ENCODE data around the gene DCLK1.
"Not testable (repeated sequence)": the region's sequence is repeated elsewhere in the genome, so short reads cannot be mapped to it uniquely, and the experiment has no call there.

The DCLK1 gene

DNA sequence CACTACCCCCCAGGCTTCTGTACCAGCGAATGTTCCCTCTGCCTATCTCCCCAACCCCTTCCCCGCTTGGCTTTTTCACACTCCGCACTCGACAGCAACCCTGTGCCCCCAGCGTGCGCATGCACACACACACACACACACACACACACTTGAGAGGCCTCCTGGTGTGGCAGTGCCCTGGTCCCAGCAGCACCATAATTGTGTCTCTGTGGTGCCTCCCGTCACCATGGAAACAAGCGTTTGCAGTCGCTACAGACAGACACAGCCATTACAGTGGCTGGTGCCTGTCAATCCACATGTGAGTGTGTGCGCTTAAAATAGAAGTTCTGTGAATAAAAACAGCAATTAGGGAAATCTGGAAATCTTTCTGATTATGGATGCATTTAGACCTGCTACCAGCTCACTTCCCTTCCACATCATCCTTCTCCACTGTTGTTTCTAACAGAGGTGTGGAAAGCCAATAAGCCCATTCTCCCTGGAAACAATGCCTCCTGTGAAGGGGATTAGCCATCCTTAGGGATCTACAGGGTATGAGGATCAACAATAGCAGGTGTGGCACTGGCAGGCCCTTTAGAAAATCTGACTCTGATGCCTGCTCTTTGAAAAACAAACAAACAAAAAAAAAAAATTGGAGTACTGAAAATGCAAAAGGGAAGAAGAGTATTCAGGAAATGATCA, 146.3 kb downstream of the DCLK1 start:
- H3K4me3 ChIP-seq (ENCODE audit: low read length): no peak overlapping the region
- TF ChIP-seq, protein P1, sequence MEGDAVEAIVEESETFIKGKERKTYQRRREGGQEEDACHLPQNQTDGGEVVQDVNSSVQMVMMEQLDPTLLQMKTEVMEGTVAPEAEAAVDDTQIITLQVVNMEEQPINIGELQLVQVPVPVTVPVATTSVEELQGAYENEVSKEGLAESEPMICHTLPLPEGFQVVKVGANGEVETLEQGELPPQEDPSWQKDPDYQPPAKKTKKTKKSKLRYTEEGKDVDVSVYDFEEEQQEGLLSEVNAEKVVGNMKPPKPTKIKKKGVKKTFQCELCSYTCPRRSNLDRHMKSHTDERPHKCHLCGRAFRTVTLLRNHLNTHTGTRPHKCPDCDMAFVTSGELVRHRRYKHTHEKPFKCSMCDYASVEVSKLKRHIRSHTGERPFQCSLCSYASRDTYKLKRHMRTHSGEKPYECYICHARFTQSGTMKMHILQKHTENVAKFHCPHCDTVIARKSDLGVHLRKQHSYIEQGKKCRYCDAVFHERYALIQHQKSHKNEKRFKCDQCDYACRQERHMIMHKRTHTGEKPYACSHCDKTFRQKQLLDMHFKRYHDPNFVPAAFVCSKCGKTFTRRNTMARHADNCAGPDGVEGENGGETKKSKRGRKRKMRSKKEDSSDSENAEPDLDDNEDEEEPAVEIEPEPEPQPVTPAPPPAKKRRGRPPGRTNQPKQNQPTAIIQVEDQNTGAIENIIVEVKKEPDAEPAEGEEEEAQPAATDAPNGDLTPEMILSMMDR (conservative IDR thresholded peaks at IDR 0.05; ENCODE audit: low read length): no peak
- DNase-seq (ENCODE audit: low read depth): no peak

DNA sequence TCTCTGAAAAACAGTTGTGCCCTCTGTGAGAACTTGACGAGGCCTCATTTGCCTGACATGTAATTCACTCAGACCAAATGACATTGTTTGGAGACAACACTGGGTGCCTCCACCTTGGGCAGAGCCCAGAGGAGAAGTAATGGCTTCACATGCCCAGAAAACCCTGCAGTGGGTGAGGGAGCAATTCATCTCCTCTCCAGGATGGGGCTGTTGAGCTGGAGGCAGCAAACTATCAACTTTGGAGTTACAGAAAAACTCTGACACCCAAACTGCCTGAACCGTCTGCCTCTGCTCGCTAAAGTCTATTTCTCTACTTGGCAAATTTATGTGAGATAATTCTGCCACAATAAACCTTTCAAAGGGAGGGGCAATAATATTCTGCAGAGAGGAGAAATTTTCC, 146.9 kb downstream of the DCLK1 start:
- TF ChIP-seq, protein P1 (conservative IDR thresholded peaks at IDR 0.05; ENCODE audit: low read length): no peak; the same call in 1 of the 2 replicates

DNA sequence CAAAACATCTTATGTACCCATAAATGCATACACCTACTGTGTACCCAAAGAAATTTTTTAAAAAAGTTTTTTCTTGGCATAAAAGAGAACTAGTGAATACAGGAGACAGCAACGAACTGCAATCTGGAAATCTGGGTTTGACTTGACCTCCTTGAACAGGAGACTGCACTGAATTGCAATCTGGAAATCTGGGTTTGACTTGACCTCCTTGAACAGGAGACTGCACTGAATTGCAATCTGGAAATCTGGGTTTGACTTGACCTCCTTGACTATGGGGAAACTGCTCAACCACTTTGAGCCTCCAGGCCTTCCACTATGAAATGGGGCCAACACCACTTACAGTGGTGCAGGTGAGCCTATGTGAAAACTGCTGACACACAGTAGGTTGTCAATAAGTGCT, 147.5 kb downstream of the DCLK1 start:
- DNase-seq (ENCODE audit: low read depth); H3K4me3 ChIP-seq (ENCODE audit: low read length): not testable (repeated sequence)

More for the DNA sequence above, 146.9 kb downstream of the DCLK1 start:
- no peak overlapping the region for H3K4me3 ChIP-seq (ENCODE audit: low read length)
- DNase-seq (ENCODE audit: low read depth): no peak

DNA sequence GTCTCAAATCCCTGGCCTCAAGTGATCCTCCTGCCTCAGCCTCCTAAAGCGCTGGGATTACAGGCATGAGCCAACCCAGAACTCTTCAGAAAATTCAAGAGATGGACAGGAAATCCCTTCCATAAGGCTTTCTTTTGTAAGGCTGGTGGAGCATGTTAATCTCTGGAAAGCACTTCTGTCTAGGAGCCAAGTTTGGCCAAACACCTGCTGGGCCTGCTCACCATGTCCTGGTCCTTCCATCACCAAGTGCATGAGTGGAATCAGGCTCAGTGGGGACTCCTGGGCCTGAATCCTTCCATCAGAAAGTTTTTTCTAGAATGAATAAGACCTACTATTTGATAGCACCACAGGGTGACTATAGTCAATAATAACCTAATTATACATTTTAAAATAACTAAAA, 148.0 kb downstream of the DCLK1 start:
- TF ChIP-seq, protein P1 (conservative IDR thresholded peaks at IDR 0.05; ENCODE audit: low read length): no peak
- DNase-seq (ENCODE audit: low read depth): no peak
- H3K4me3 ChIP-seq (ENCODE audit: low read length): no peak overlapping the region

DNA sequence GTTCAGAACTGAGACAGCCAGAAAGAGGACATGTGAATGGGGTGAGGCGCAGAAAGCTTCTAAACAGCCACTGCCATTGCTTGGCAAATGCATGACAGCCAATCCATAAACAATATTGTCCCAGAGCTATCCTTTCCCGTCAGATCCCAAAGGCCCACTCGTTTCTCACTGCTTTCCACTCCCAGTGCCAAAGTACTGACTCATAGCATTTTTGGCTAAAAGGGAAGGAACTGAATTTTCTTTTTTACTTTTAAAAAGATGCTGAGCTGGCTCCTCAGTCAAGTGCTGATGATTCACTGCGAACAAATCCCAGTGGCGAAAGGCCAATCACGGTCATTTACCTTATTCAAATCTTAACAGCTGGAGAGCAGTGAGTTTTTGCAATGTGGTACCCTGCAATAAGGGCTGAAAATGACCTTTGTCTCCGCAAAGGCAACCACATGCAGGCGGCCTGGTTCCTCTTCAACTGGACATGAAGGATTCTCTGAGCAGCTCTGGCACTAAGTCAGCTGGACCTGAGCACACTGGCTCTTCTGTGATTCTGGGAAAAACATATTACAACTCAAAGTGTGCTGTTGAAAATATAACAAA, 151.7 kb downstream of the DCLK1 start:
- peak; percentile 96 for DNase-seq (ENCODE audit: low read depth)
- TF ChIP-seq, protein P1 (conservative IDR thresholded peaks at IDR 0.05; ENCODE audit: low read length): no peak
- H3K4me3 ChIP-seq (ENCODE audit: low read length): no peak overlapping the region

DNA sequence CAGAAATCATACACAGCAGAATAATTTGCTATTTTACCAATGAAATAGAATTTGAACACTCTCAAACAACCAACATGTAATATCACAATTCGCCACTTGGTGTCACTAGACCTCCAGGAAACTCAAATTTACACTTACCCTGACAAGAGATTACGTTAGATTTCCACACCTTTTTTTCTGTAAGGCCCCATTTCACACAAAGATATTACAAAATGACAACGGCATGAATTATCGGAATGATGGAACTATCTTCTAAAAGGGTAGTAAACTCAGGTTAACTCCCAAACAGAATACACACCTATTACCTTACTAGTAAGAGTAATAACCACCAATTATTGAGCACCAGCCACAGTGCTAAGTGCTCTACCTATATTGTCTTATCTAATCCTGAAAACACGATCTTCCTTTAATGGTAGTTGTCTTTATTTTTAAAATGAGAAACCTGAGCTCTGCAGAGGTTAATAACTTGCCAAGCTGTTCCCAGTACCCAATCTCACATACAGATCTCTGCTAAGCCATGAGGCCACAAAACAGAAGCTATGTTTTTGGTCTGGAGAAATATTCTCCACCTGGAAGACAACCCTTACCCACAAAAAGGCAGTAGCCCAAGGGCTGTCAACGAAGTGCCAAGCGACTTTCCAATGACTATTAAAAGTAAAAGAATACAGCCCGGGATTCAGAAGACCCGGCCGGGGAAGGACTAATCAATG, 152.4 kb downstream of the DCLK1 start:
- peak; percentile 73 for DNase-seq (ENCODE audit: low read depth)
- TF ChIP-seq, protein P1 (conservative IDR thresholded peaks at IDR 0.05; ENCODE audit: low read length): peak; percentile 84
- H3K4me3 ChIP-seq (ENCODE audit: low read length): no peak overlapping the region

DNA sequence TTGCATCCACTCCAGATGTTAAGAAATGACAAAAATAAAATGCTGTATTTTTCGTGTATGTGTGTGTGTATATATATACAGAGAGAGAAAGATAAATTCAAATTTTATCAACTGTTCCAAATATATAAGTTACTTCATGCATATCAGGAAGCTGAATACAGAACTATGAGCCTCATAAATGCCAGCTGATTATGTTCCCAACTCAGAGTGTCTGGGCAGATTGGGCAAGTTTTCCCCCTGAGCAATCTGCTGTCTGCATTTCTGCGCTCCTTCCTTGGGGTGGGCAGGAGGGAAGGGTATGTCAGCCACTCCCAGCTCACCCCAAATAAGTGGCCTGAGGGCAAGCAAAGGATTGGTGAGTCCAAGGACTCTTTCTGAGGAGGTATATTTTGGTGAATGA, 154.1 kb downstream of the DCLK1 start:
- DNase-seq (ENCODE audit: low read depth): no peak
- TF ChIP-seq, protein P1 (conservative IDR thresholded peaks at IDR 0.05; ENCODE audit: low read length): no peak
- no peak overlapping the region for H3K4me3 ChIP-seq (ENCODE audit: low read length)

Data from AG10803 (cell line).